H1 (cell line): Measurements from ENCODE around the gene STKLD1. TPM values are rescaled to one million over a fixed set of nuclear protein-coding genes. Genes with fewer than 3 reads are reported as not detected.

Experiments used
- CTCF ChIA-PET: fragments of 300-600 bp; sonication (Branson Sonifier 250); formaldehyde crosslinking; loops from one replicate; lab custom pipeline; 2021; ENCODE audit not compliant: partially characterized antibody; lab: Charles Lee
- POLR2A ChIA-PET: fragments of 300-600 bp; sonication (Branson Sonifier 250); formaldehyde crosslinking; loops from one replicate; lab custom pipeline; 2021; ENCODE audit warnings: inconsistent platforms; ENCODE audit not compliant: partially characterized antibody; lab: Charles Lee
- DNase-seq, 2 experiments: peaks; one replicate each; pipeline versions ENCODE4 v3.0.0 to v3.0.0-alpha.2; 2010 to 2022; ENCODE audit warnings: low spot score in 2 of 2, low read depth in 1 of 2, mixed read lengths in 1 of 2
- FAIRE-seq: peaks from 2 replicates; lab custom pipeline; 2011; peaks lifted over from hg19 to GRCh38; lab: Jason Lieb, UNC
- H2AFZ ChIP-seq: 2 replicates; pipeline ENCODE4 v1.8.1; 2012; ENCODE audit warnings: low read length, inconsistent platforms
- H2AK5ac ChIP-seq: 2 replicates; pipeline ENCODE4 v1.6.1; 2013; ENCODE audit warnings: low read depth, low read length
- H2BK120ac ChIP-seq: replicated peaks from 2 replicates; pipeline ENCODE3; 2013; ENCODE audit warnings: low read depth, low read length, inconsistent platforms
- H2BK12ac ChIP-seq: 2 replicates; pipeline ENCODE4 v1.6.1; 2013; ENCODE audit warnings: low read depth, low read length
- H2BK15ac ChIP-seq: 2 replicates; pipeline ENCODE4 v1.6.1; 2013; ENCODE audit warnings: low read length
- H2BK20ac ChIP-seq: 2 replicates; pipeline ENCODE4 v1.6.1; 2013; ENCODE audit warnings: low read length
- H2BK5ac ChIP-seq: 2 replicates; pipeline ENCODE4 v1.6.1; 2013; ENCODE audit warnings: low read depth, low read length
- H3K14ac ChIP-seq: 2 replicates; pipeline ENCODE4 v1.6.1; 2013; ENCODE audit warnings: inconsistent platforms; ENCODE audit not compliant: insufficient read length
- H3K18ac ChIP-seq: 2 replicates; pipeline ENCODE4 v1.6.1; 2013; ENCODE audit warnings: low read length; ENCODE audit errors: extremely low read depth
- H3K23ac ChIP-seq: 2 replicates; pipeline ENCODE4 v1.6.1; 2013; ENCODE audit warnings: inconsistent platforms; ENCODE audit not compliant: insufficient read length
- H3K23me2 ChIP-seq: 2 replicates; pipeline ENCODE4 v1.6.1; 2013; ENCODE audit warnings: low read depth, low read length
- H3K27ac ChIP-seq: 2 replicates; pipeline ENCODE4 v1.6.1; 2011; ENCODE audit warnings: low read depth, low read length, inconsistent platforms
- H3K27me3 ChIP-seq, 4 experiments: replicated peaks in 1 of 4; 1 replicate in 1 of 4; 2 replicates in 3 of 4; pipeline versions ENCODE4 v1.6.1 to v1.8.1; 2011 to 2013; ENCODE audit warnings: low read length in 3 of 4, mild to moderate bottlenecking in 3 of 4, inconsistent platforms in 2 of 4, mixed read lengths in 2 of 4, moderate library complexity in 1 of 4; ENCODE audit not compliant: control insufficient read depth in 3 of 4, insufficient read depth in 3 of 4; ENCODE audit errors: extremely low read depth in 1 of 4
- H3K36me3 ChIP-seq, 4 experiments: 2 replicates each; pipeline versions ENCODE4 v1.6.1 to v1.8.1; 2011 to 2013; ENCODE audit warnings: mild to moderate bottlenecking in 4 of 4, low read length in 3 of 4, moderate library complexity in 2 of 4, control low read depth in 1 of 4, inconsistent platforms in 1 of 4; ENCODE audit not compliant: insufficient read depth in 4 of 4, control insufficient read depth in 2 of 4
- H3K4ac ChIP-seq: replicated peaks from 2 replicates; pipeline ENCODE3; 2013; ENCODE audit warnings: low read length, low read depth, mixed read lengths, inconsistent platforms; ENCODE audit not compliant: insufficient read length
- H3K4me1 ChIP-seq, 4 experiments: replicated peaks in 1 of 4; 1 replicate in 1 of 4; 2 replicates in 3 of 4; pipeline versions ENCODE4 v1.6.1 to v1.8.1; 2011 to 2013; ENCODE audit warnings: low read length in 3 of 4, inconsistent platforms in 2 of 4, mixed read lengths in 1 of 4; ENCODE audit not compliant: insufficient read depth in 4 of 4, control insufficient read depth in 3 of 4
- H3K4me2 ChIP-seq, 2 experiments: 2 replicates each; pipeline versions ENCODE4 v1.6.1 to v1.8.1; 2011 to 2013; ENCODE audit warnings: low read depth in 2 of 2, low read length in 2 of 2, control low read depth in 1 of 2, inconsistent platforms in 1 of 2, mild to moderate bottlenecking in 1 of 2; ENCODE audit not compliant: insufficient read depth in 1 of 2
- H3K4me3 ChIP-seq, 4 experiments: fragments of 200-600, 300-600 bp in 1 of 4; sonication (generic), shearing (Covaris generic), sonication (Bioruptor Twin) in 1 of 4; 2 replicates each; pipeline versions ENCODE4 v1.5.1 to v1.8.1; 2011 to 2016; ENCODE audit warnings: low read length in 4 of 4, low read depth in 3 of 4, control low read depth in 2 of 4, inconsistent platforms in 2 of 4, mild to moderate bottlenecking in 2 of 4, mixed read lengths in 1 of 4, moderate library complexity in 1 of 4; ENCODE audit not compliant: insufficient read depth in 2 of 4; ENCODE audit errors: extremely low read depth in 1 of 4
- H3K56ac ChIP-seq: replicated peaks from 2 replicates; pipeline ENCODE3; 2013; ENCODE audit warnings: low read depth, mild to moderate bottlenecking, mixed read lengths, low read length, inconsistent platforms; ENCODE audit not compliant: insufficient read length
- H3K79me1 ChIP-seq: 2 replicates; pipeline ENCODE4 v1.6.1; 2013; ENCODE audit warnings: low read depth, low read length, control low read depth
- H3K79me2 ChIP-seq, 2 experiments: 2 replicates each; pipeline versions ENCODE4 v1.6.1 to v1.8.1; 2012 to 2013; ENCODE audit warnings: low read length in 2 of 2, mild to moderate bottlenecking in 2 of 2, inconsistent platforms in 1 of 2; ENCODE audit not compliant: insufficient read depth in 2 of 2, control insufficient read depth in 1 of 2
- H3K9ac ChIP-seq, 4 experiments: replicated peaks in 1 of 4; 1 replicate in 1 of 4; 2 replicates in 3 of 4; pipeline versions ENCODE4 v1.6.1 to v1.8.1; 2011 to 2013; ENCODE audit warnings: low read depth in 3 of 4, low read length in 3 of 4, control low read depth in 2 of 4, mild to moderate bottlenecking in 2 of 4, moderate library complexity in 2 of 4, inconsistent platforms in 1 of 4; ENCODE audit errors: extremely low read depth in 1 of 4
- H3K9me3 ChIP-seq, 2 experiments: 2 replicates each; pipeline versions ENCODE4 v1.6.1 to v1.8.1; 2012 to 2013; ENCODE audit warnings: mild to moderate bottlenecking in 2 of 2, moderate library complexity in 2 of 2, control low read depth in 1 of 2, inconsistent platforms in 1 of 2, low read depth in 1 of 2, low read length in 1 of 2, mixed read lengths in 1 of 2; ENCODE audit not compliant: insufficient read depth in 2 of 2
- H4K20me1 ChIP-seq, 2 experiments: replicated peaks in 1 of 2; 2 replicates each; pipeline versions ENCODE3 to v1.8.1; 2011 to 2013; ENCODE audit warnings: inconsistent platforms in 2 of 2, low read length in 2 of 2, mild to moderate bottlenecking in 1 of 2; ENCODE audit not compliant: insufficient read depth in 2 of 2, control insufficient read depth in 1 of 2
- H4K5ac ChIP-seq: 2 replicates; pipeline ENCODE4 v1.6.1; 2013; ENCODE audit warnings: low read length, low read depth, mixed read lengths, inconsistent platforms; ENCODE audit not compliant: insufficient read length
- H4K8ac ChIP-seq: 2 replicates; pipeline ENCODE4 v1.8.0; 2013; ENCODE audit warnings: mild to moderate bottlenecking, moderate library complexity, low read length, inconsistent platforms; ENCODE audit not compliant: insufficient read depth; ENCODE audit errors: extremely low read depth
- H4K91ac ChIP-seq: replicated peaks from 2 replicates; pipeline ENCODE3; 2013; ENCODE audit warnings: low read length, mixed read lengths, inconsistent platforms; ENCODE audit not compliant: insufficient read length
- CBX5 ChIP-seq: fragments of 300-800, 300-1000 bp; sonication (generic); IDR thresholded peaks from 2 replicates; pipeline ENCODE4 v1.7.1; 2016; ENCODE audit warnings: antibody characterized with exemption, low read length, low read depth
- EGR1 ChIP-seq: IDR thresholded peaks from 2 replicates; pipeline ENCODE4 v1.6.1; 2011; ENCODE audit warnings: low read depth, low read length, borderline replicate concordance
- GABPA ChIP-seq: IDR thresholded peaks from 2 replicates; pipeline ENCODE4 v1.6.1; 2011; ENCODE audit warnings: mild to moderate bottlenecking, low read length, moderate library complexity, borderline replicate concordance; ENCODE audit not compliant: insufficient read depth
- JUN ChIP-seq: IDR thresholded peaks from 2 replicates; pipeline ENCODE4 v1.6.1; 2011; ENCODE audit warnings: low read depth, mild to moderate bottlenecking, improper control_type of control experiment, low read length
- KDM4A ChIP-seq: IDR thresholded peaks from one replicate; pipeline ENCODE4 v1.7.1; 2012; ENCODE audit warnings: low read depth, mild to moderate bottlenecking, moderate library complexity, low read length, inconsistent platforms; ENCODE audit not compliant: severe bottlenecking
- SAP30 ChIP-seq: fragments of 300-600 bp; sonication (generic); IDR thresholded peaks from 2 replicates; pipeline ENCODE4 v1.7.1; 2012; ENCODE audit warnings: low read length, moderate library complexity, mild to moderate bottlenecking, inconsistent platforms; ENCODE audit not compliant: insufficient read depth, insufficient replicate concordance
- SUZ12 ChIP-seq: fragments of 200-600 bp; sonication (generic); IDR thresholded peaks from 2 replicates; pipeline ENCODE4 v1.6.1; 2012; ENCODE audit warnings: mild to moderate bottlenecking, inconsistent platforms, low read length, moderate library complexity, mixed read lengths
- WGBS, 2 experiments: shearing (Covaris generic) in 1 of 2; methylation state at CpG; one replicate each; pipeline versions ENCODE4 v1.1.6 to v1.1.7; 2013 to 2015; ENCODE audit warnings: low lambda C conversion rate in 2 of 2, mixed read lengths in 2 of 2, inconsistent platforms in 1 of 2, low coverage in 1 of 2, missing lambda C conversion rate in 1 of 2; ENCODE audit not compliant: insufficient replicate concordance in 2 of 2, insufficient coverage in 1 of 2, insufficient read length in 1 of 2; ENCODE audit errors: extremely low coverage in 1 of 2, missing lambda C conversion rate in 1 of 2; 5-methylcytosine and 5-hydroxymethylcytosine counted together
- polyA plus RNA-seq, 7 experiments: library from polyadenylated mRNA; depleted of rRNA in 3 of 7; stranded (reverse) in 5 of 7; unstranded in 2 of 7; fragments of >200 nt in 5 of 7; fragments of 200-250 nt in 2 of 7; gene quantifications; 1 replicate in 5 of 7; 2 replicates in 1 of 7; 4 replicates in 1 of 7; pipeline versions ENCODE4 v1.2.1 to v1.2.3, GENCODE V29; 2011 to 2013; ENCODE audit warnings: missing spikeins in 2 of 7, mixed read lengths in 2 of 7
- total RNA-seq: library from RNA; stranded (reverse); fragmentation: NEBNext Ultra II Directional; extraction: Animal tissue kit (Norgen Biotek cat#: 25700); gene quantifications from 2 replicates; pipeline ENCODE4 v1.2.1, GENCODE V29; 2021
- TF ChIP-seq, protein P1 (sequence below): IDR thresholded peaks from 2 replicates; pipeline ENCODE4 v1.6.1; 2012; ENCODE audit warnings: low read length, inconsistent platforms
- TF ChIP-seq, protein P2 (sequence below), 3 experiments: IDR thresholded peaks; 1 replicate in 2 of 3; 2 replicates in 1 of 3; pipeline versions ENCODE4 v1.5.1 to v1.6.1; 2011; ENCODE audit warnings: low read length in 3 of 3, mild to moderate bottlenecking in 3 of 3, inconsistent platforms in 2 of 3, low read depth in 1 of 3, moderate library complexity in 1 of 3; ENCODE audit not compliant: insufficient read depth in 1 of 3; ENCODE audit errors: control extremely low read depth in 1 of 3

The STKLD1 gene
- total and polyA plus RNA-seq, 2 of the 8 experiments (the other 6 are each of a cell fraction or from before 2014, with no cell fraction given), result 0.26 TPM; not detected in 1

DNA sequence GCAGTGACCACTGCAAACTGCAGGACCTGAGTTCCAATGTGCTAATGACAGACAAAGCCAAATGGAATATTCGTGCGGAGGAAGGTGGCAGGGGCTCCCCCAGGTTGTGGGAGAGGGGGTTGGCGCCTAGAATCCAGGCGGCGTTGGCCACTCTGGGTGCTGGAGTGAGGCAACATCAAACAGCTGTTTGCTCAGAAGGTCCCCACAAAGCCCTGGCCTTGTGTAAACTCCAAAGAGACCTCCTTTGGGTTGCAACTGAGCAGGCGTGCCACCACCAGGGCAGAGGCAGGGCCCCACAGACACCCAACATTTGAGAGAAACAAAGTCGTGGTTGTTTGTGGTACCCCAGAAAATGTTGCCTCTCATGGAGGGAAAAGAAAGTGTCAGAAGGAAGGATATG, 14.5 kb downstream of the STKLD1 start:
- Histone ChIP-seq H3K23me2 (peaks cover 12% of the 10 kb centered on the region; the same call in 1 of the 2 replicates), H3K79me1 (no peaks in the 10 kb centered on the region), H2BK5ac (no peak overlapping the region), H4K20me1 (peaks cover 0 to 2% of the 10 kb centered on the region in 2 experiments), H4K91ac (no peak overlapping the region), H3K9me3 (peaks cover 4% of the 10 kb centered on the region in 2 experiments; a peak in 1 of 4 replicates), H2BK12ac (no peak overlapping the region), H2BK120ac (no peak overlapping the region), H2BK15ac (no peak overlapping the region), H2BK20ac (no peak overlapping the region), H2AFZ (no peak overlapping the region), H3K4me3 (no peak overlapping the region), H3K27me3 (no peaks in the 10 kb centered on the region; a peak in 3 of 7 replicates), H2AK5ac (no peak overlapping the region), H4K5ac (no peak overlapping the region), H3K18ac (no peak overlapping the region), H3K27ac (no peak overlapping the region), H3K9ac (no peak overlapping the region), H4K8ac (no peak overlapping the region), H3K4ac (no peak overlapping the region), H3K56ac (no peak overlapping the region), H3K4me2 (no peak overlapping the region), H3K4me1 (no peaks in the 10 kb centered on the region), H3K79me2 (no peaks in the 10 kb centered on the region), H3K36me3 (no peaks in the 10 kb centered on the region), H3K14ac (no peak overlapping the region), H3K23ac (no peak overlapping the region)
- CTCF ChIA-PET, result interaction anchor here (0.6 to 2.7 kb wide), 3 partner anchors 11 to 17 kb away, joined by 3 to 11 read pairs (median 4); no protein-coding TSS in a partner anchor
- POLR2A ChIA-PET, result interaction anchor here (0.6 to 1.7 kb wide), 3 partner anchors 13 to 43 kb away, joined by 3 to 5 read pairs (median 3); partner anchors contain the start of genes MED22 and RPL7A
- WGBS, 2 experiments, result 78% methylated on average over 7 of the region's 7 CpGs; no CpG with 5 or more reads in 1 of the 2 experiments
- DNase-seq, result no peak
- FAIRE-seq, result no peak
- TF ChIP-seq, protein P1, sequence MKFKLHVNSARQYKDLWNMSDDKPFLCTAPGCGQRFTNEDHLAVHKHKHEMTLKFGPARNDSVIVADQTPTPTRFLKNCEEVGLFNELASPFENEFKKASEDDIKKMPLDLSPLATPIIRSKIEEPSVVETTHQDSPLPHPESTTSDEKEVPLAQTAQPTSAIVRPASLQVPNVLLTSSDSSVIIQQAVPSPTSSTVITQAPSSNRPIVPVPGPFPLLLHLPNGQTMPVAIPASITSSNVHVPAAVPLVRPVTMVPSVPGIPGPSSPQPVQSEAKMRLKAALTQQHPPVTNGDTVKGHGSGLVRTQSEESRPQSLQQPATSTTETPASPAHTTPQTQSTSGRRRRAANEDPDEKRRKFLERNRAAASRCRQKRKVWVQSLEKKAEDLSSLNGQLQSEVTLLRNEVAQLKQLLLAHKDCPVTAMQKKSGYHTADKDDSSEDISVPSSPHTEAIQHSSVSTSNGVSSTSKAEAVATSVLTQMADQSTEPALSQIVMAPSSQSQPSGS, result no peak
- TF ChIP-seq CBX5, result no peak
- TF ChIP-seq GABPA, result no peak
- no peak for TF ChIP-seq JUN
- TF ChIP-seq, protein P2, sequence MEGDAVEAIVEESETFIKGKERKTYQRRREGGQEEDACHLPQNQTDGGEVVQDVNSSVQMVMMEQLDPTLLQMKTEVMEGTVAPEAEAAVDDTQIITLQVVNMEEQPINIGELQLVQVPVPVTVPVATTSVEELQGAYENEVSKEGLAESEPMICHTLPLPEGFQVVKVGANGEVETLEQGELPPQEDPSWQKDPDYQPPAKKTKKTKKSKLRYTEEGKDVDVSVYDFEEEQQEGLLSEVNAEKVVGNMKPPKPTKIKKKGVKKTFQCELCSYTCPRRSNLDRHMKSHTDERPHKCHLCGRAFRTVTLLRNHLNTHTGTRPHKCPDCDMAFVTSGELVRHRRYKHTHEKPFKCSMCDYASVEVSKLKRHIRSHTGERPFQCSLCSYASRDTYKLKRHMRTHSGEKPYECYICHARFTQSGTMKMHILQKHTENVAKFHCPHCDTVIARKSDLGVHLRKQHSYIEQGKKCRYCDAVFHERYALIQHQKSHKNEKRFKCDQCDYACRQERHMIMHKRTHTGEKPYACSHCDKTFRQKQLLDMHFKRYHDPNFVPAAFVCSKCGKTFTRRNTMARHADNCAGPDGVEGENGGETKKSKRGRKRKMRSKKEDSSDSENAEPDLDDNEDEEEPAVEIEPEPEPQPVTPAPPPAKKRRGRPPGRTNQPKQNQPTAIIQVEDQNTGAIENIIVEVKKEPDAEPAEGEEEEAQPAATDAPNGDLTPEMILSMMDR (IDR thresholded peaks at IDR 0.05; ENCODE audit: control extremely low read depth in 1 of 3, insufficient read depth in 1 of 3, low read depth in 1 of 3, low read length in 3 of 3), result no peak
- TF ChIP-seq SUZ12, result no peak
- no peak for TF ChIP-seq KDM4A
- no peak for TF ChIP-seq SAP30
- no peak for TF ChIP-seq EGR1
